Caki2 (cell line): Measurements from ENCODE around the gene SH3RF3. TPM values are rescaled to one million over a fixed set of nuclear protein-coding genes. Genes with fewer than 3 reads are reported as not detected.

Source experiments
- DNase-seq: peaks from one replicate; pipeline ENCODE4 v3.0.0-alpha.2; 2015; ENCODE audit warnings: low read depth
- in situ Hi-C: cut with HindIII; loops from 2 replicates; pipeline ENCODE4 v1.10.0; 2016; ENCODE audit warnings: low sequenced_read_pairs, low pct_unique_long_range_greater_than_20kb, mixed read lengths
- total RNA-seq: library from RNA; depleted of rRNA; stranded (reverse); fragments of >200 nt; shearing (Covaris generic); gene quantifications from 2 replicates; pipeline ENCODE4 v1.2.3, GENCODE V29; 2014; ENCODE audit warnings: low replicate concordance

SH3RF3 gene
- total RNA-seq, 1 experiment from 2014 or later = 0.20 TPM

GRCh38 chr2:109341355-109342255 is 212.6 kb downstream of the SH3RF3 start:
- in situ Hi-C loops = no loop called here
- DNase-seq = no peak

- no peak for DNase-seq
- in situ Hi-C loops = no loop called here
Measured at GRCh38 chr2:109342256-109342850, 213.3 kb downstream of the SH3RF3 start.

GRCh38 chr2:109342930-109343329 is 213.9 kb downstream of the SH3RF3 start:
- DNase-seq = no peak
- in situ Hi-C loops = no loop called here

GRCh38 chr2:109343460-109343859 is 214.5 kb downstream of the SH3RF3 start:
- in situ Hi-C loops = no loop called here
- DNase-seq = no peak

- no peak for DNase-seq
- in situ Hi-C loops = no loop called here
Measured at GRCh38 chr2:109344270-109344805, 215.3 kb downstream of the SH3RF3 start.

GRCh38 chr2:109345091-109345490 is 216.1 kb downstream of the SH3RF3 start:
- no peak for DNase-seq
- in situ Hi-C loops = no loop called here

GRCh38 chr2:109345653-109346480 is 216.9 kb downstream of the SH3RF3 start:
- no peak for DNase-seq
- in situ Hi-C loops = no loop called here

GRCh38 chr2:109346601-109347228 is 217.7 kb downstream of the SH3RF3 start:
- in situ Hi-C loops = no loop called here
- no peak for DNase-seq

- in situ Hi-C loops = no loop called here
- no peak for DNase-seq
Measured at GRCh38 chr2:109347626-109348025, 218.6 kb downstream of the SH3RF3 start.

- in situ Hi-C loops = no loop called here
- DNase-seq = no peak
Measured at GRCh38 chr2:109348190-109348589, 219.2 kb downstream of the SH3RF3 start.

- no peak for DNase-seq
- in situ Hi-C loops = no loop called here
Measured at GRCh38 chr2:109348671-109349502, 219.9 kb downstream of the SH3RF3 start.

- no peak for DNase-seq
- in situ Hi-C loops = no loop called here
Measured at GRCh38 chr2:109349503-109350465, 220.8 kb downstream of the SH3RF3 start.

GRCh38 chr2:109350526-109350925 is 221.5 kb downstream of the SH3RF3 start:
- no peak for DNase-seq
- in situ Hi-C loops = no loop called here

GRCh38 chr2:109351164-109351756 is 222.3 kb downstream of the SH3RF3 start:
- in situ Hi-C loops = no loop called here
- no peak for DNase-seq

- in situ Hi-C loops = no loop called here
- no peak for DNase-seq
Measured at GRCh38 chr2:109352056-109352897, 223.3 kb downstream of the SH3RF3 start.
